ENCODE data around the gene PDCD10.

PDCD10 gene

GRCh38 chr3:167700046-167700445 is 34.6 kb downstream of the PDCD10 start:
- H3K27me3 ChIP-seq (replicated peaks; ENCODE audit: control insufficient read depth, insufficient read depth, low read length) = no peaks in the 10 kb centered on the region
- no peaks in the 10 kb centered on the region for H3K36me3 ChIP-seq (ENCODE audit: control insufficient read depth, insufficient read depth, low read length)
- TF ChIP-seq, protein P1, sequence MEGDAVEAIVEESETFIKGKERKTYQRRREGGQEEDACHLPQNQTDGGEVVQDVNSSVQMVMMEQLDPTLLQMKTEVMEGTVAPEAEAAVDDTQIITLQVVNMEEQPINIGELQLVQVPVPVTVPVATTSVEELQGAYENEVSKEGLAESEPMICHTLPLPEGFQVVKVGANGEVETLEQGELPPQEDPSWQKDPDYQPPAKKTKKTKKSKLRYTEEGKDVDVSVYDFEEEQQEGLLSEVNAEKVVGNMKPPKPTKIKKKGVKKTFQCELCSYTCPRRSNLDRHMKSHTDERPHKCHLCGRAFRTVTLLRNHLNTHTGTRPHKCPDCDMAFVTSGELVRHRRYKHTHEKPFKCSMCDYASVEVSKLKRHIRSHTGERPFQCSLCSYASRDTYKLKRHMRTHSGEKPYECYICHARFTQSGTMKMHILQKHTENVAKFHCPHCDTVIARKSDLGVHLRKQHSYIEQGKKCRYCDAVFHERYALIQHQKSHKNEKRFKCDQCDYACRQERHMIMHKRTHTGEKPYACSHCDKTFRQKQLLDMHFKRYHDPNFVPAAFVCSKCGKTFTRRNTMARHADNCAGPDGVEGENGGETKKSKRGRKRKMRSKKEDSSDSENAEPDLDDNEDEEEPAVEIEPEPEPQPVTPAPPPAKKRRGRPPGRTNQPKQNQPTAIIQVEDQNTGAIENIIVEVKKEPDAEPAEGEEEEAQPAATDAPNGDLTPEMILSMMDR (IDR thresholded peaks at IDR 0.05; ENCODE audit: insufficient read depth, low read length, poor library complexity, severe bottlenecking) = no peak
- DNase-seq (ENCODE audit: extremely low read depth, insufficient read length) = no peak
- H3K4me3 ChIP-seq (replicated peaks; ENCODE audit: low read depth, low read length) = no peak overlapping the region

GRCh38 chr3:167694121-167694520 is 40.6 kb downstream of the PDCD10 start:
- Histone ChIP-seq H3K27me3 (replicated peaks; ENCODE audit: control insufficient read depth, insufficient read depth, low read length) (no peaks in the 10 kb centered on the region), H3K4me3 (replicated peaks; ENCODE audit: low read depth, low read length) (no peak overlapping the region), H3K36me3 (ENCODE audit: control insufficient read depth, insufficient read depth, low read length) (no peaks in the 10 kb centered on the region; the same call in 1 of the 2 replicates)
- no peak for DNase-seq (ENCODE audit: extremely low read depth, insufficient read length)
- TF ChIP-seq, protein P1 (IDR thresholded peaks at IDR 0.05; ENCODE audit: insufficient read depth, low read length, poor library complexity, severe bottlenecking) = no peak

GRCh38 chr3:167691366-167691765 is 43.3 kb downstream of the PDCD10 start:
- DNase-seq (ENCODE audit: extremely low read depth, insufficient read length) = peak; percentile 71
- no peak overlapping the region for H3K4me3 ChIP-seq (replicated peaks; ENCODE audit: low read depth, low read length)
- H3K27me3 ChIP-seq (replicated peaks; ENCODE audit: control insufficient read depth, insufficient read depth, low read length) = no peaks in the 10 kb centered on the region
- H3K36me3 ChIP-seq (ENCODE audit: control insufficient read depth, insufficient read depth, low read length) = no peaks in the 10 kb centered on the region; the same call in 1 of the 2 replicates
- TF ChIP-seq, protein P1 (IDR thresholded peaks at IDR 0.05; ENCODE audit: insufficient read depth, low read length, poor library complexity, severe bottlenecking) = no peak

DNA sequence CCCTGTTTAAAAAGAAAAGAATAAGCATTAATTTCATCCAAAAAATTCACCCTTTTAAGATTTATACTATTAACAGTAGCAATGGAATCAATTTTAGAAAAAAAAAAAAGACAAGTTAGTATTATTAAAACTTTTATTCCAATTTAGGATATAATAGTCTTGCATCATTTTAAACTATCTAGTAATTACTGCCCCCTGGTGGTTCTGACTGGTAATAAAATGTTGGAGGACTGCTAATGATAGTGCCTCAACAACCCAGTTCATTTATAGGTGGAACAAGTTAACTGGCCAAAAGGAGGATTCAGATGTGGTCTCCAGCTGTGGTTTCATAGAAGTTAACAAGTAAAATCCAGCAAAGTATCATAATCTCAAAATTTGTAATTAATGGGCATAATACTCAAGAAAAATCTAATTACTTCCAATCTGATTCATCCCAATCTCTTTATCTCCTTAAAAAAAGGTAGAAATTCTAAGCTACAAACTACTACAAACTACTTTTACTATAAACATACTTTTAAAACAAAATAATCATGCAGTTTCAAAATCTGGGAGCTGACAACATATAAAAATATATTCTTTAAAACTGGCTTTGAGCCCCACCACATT is 50.2 kb downstream of the PDCD10 start:
- peak; percentile 37 for DNase-seq (ENCODE audit: extremely low read depth, insufficient read length)
- TF ChIP-seq, protein P1 (IDR thresholded peaks at IDR 0.05; ENCODE audit: insufficient read depth, low read length, poor library complexity, severe bottlenecking) = peak; percentile 58
- no peaks in the 10 kb centered on the region for H3K36me3 ChIP-seq (ENCODE audit: control insufficient read depth, insufficient read depth, low read length)
- no peaks in the 10 kb centered on the region for H3K27me3 ChIP-seq (replicated peaks; ENCODE audit: control insufficient read depth, insufficient read depth, low read length)
- no peak overlapping the region for H3K4me3 ChIP-seq (replicated peaks; ENCODE audit: low read depth, low read length)

GRCh38 chr3:167679526-167679925 is 55.2 kb downstream of the PDCD10 start:
- Histone ChIP-seq H3K4me3 (replicated peaks; ENCODE audit: low read depth, low read length) (no peak overlapping the region), H3K27me3 (replicated peaks; ENCODE audit: control insufficient read depth, insufficient read depth, low read length) (no peaks in the 10 kb centered on the region), H3K36me3 (ENCODE audit: control insufficient read depth, insufficient read depth, low read length) (no peaks in the 10 kb centered on the region; the same call in 1 of the 2 replicates)
- TF ChIP-seq, protein P1 (IDR thresholded peaks at IDR 0.05; ENCODE audit: insufficient read depth, low read length, poor library complexity, severe bottlenecking) = no peak
- no peak for DNase-seq (ENCODE audit: extremely low read depth, insufficient read length)

DNA sequence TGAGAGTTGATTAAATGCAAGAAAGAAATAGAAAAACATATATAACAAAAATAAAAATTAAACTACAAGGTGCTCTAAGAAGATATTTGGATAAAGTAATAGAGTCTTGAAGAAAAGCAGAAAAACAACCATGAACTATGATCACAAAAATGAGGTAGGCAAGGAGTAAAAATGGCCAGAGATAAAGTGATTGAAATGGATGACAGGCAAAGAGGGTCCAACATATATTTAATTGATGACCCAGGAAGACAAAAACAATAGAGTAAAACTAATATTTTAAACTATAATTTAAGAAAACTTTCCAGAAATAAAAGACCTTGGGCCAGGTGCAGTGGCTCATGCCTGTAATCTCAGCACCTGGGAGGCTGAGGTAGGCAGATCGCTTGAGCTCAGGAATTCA is 58.8 kb downstream of the PDCD10 start:
- H3K36me3 ChIP-seq (ENCODE audit: control insufficient read depth, insufficient read depth, low read length) = no peaks in the 10 kb centered on the region; the same call in 1 of the 2 replicates
- no peaks in the 10 kb centered on the region for H3K27me3 ChIP-seq (replicated peaks; ENCODE audit: control insufficient read depth, insufficient read depth, low read length)
- no peak overlapping the region for H3K4me3 ChIP-seq (replicated peaks; ENCODE audit: low read depth, low read length)
- DNase-seq (ENCODE audit: extremely low read depth, insufficient read length) = no peak
- TF ChIP-seq, protein P1 (IDR thresholded peaks at IDR 0.05; ENCODE audit: insufficient read depth, low read length, poor library complexity, severe bottlenecking) = no peak

All from GM06990 (cell line).